Upper lobe of left lung (tissue), 4 donors: ENCODE results near the gene CCDC13.

ENCODE experiments used
- CTCF ChIP-seq, 6 experiments: fragments of 450-650 bp in 4 of 6; fragments of 200-600 bp in 2 of 6; sonication (generic) in 2 of 6; IDR thresholded peaks; one replicate each; pipeline ENCODE4 v1.5.1; 2016 to 2019; ENCODE audit warnings: antibody characterized with exemption in 6 of 6
- EP300 ChIP-seq, 4 donors: sonication (generic); formaldehyde crosslinking; IDR thresholded peaks; one replicate each; pipeline ENCODE4 v1.5.1; 2017; ENCODE audit warnings: antibody characterized with exemption in 4 of 4, control low read depth in 2 of 4
- POLR2A ChIP-seq, 4 donors: fragments of 450-650 bp; IDR thresholded peaks; one replicate each; pipeline ENCODE4 v1.5.1; 2016 to 2017; ENCODE audit warnings: antibody characterized with exemption in 4 of 4, mild to moderate bottlenecking in 2 of 4
- POLR2AphosphoS5 ChIP-seq, 2 donors: sonication (generic); formaldehyde crosslinking; IDR thresholded peaks; one replicate each; pipeline ENCODE4 v1.5.1; 2017; ENCODE audit warnings: antibody characterized with exemption in 2 of 2

- TF ChIP-seq CTCF (IDR thresholded peaks at IDR 0.05) (no peak), POLR2A (IDR thresholded peaks at IDR 0.05) (no peak), POLR2AphosphoS5 (IDR thresholded peaks at IDR 0.05) (no peak), EP300 (IDR thresholded peaks at IDR 0.05) (no peak)
Observed at GRCh38 chr3:42809202-42809601, 36.1 kb upstream of the CCDC13 start, which contains the start of gene ACKR2.
